DMS53 (cell line): Measurements from ENCODE around the gene ZNRF3.
A peak's percentile ranks its signal among the peaks of the same experiment; 100 is the strongest.

Experiments used
- DNase-seq: peaks from one replicate; lab custom pipeline; 2025; lab: John Stamatoyannopoulos, UW

Gene ZNRF3

DNA sequence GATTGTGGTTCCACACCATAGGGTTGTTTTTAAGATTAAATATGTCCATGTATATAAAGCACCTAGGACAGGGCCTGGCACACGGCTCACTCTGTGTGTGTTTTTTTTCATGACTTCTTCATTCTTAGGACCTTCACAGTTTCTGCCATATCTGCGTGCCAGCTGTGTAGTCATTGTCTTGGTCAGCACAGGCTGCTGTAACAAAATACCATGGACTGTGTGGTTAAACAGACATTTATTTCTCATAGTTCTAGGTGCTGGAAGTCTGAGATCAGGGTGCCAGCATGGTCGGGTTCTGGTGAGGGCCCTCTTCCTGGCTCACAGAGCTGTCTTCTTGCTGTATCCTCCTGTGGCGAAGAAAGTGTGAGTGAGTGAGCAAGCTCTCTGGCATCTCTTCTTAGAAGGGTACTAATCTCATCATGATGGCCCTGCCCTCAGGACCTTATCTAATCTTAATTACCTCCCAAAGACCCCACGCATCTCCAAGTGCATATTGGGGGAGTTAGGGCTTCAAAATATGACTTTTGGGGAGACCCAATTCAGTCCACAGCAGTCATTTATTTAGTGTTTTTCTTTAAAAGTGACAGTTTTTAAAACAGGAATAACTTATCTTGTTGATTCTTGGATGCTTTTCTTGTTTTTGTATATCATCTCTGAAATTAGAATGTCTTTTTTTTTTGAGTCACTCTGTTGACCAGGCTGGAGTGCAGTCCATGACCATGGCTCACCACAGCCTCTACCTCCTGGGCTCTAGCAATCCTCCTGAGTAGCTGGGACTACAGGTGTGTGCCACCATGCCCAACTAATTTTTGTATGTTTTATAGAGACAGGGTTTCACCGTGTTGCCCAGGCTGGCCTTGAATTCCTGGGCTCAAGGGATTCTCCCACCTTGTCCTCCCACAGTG, 70.9 kb downstream of the ZNRF3 start:
- DNase-seq, result no peak

DNA sequence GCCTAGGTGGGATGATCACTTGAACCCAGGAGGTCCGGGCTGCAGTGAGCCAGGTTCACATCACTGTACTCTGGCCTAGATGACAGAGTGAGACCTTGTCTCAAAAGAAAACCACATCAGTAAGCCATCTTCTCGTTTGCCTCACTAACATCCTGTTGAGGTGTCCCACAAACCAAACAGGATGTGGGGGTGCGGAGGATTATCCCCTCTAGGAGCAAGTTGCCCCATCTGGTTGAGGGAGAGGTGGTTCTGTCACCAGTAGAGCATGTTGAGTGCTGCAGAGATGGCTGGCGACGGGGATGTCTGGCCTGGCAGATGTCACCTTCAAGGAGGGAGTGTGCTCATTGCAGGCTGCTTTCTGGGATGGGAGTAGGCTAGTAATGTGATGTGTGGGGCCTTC, 72.4 kb downstream of the ZNRF3 start:
- no peak for DNase-seq

DNA sequence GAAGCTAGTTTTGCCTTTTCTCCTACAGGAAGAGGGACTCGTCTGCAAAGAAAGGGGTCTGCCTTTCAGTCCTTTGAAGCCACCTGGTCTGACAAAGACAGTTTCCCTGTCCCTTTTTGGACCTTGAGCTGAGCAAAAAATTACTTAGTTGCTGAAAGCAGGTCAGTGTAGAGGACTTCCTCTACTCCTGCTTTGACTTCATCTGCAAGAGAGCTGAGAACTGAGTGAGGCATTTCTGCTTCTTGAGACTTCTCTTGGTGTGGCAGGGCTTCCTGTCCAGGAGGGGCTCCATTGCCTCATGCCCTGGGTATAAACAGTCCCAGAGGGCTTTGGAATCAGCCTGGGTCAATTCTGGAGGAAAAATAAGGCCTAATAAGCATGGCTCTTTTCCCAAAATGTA, 73.1 kb downstream of the ZNRF3 start:
- no peak for DNase-seq

DNA sequence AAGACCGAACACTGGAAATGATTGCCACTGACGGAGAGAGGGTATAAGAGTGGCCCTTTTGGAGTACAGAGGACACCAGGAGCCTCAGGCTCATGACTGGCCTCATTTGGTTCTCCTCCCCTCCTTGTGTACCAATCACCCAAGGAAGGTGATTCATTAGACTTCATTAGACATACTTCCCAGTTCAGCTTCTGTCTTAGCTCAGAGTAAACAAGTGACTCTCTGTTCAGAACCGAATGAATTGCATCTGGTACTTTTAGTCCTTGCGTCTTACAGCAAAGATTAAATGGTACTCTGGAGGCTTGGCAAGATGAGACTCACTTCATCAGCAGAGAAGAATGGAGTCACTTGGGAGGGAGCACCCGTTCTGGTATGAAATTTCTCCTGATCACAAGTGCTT, 75.2 kb downstream of the ZNRF3 start:
- no peak for DNase-seq

DNA sequence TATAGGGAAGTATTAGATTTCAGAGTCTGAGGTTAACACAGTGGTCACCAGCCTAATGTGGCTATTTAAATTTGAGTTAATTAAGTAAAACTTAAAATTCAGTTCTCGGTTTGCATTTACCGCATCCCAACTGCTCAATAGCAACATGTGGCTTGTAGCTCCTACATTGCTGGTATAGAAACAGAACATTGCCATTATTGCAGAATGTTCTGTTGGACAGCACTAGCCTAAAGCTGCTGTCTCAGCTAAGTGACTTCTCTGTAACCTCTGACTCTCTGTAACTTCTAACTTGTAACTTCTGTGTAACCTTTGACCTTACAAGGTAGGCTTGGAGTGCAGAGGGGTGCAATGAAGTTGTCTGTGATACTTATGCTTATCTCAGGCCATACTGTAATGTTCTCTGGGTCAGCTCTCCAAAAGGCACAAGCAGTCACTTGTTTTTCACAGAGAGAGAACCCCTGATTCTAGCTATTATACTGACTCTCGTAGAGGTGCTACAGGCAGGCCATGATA, 78.7 kb downstream of the ZNRF3 start:
- DNase-seq, result no peak

DNA sequence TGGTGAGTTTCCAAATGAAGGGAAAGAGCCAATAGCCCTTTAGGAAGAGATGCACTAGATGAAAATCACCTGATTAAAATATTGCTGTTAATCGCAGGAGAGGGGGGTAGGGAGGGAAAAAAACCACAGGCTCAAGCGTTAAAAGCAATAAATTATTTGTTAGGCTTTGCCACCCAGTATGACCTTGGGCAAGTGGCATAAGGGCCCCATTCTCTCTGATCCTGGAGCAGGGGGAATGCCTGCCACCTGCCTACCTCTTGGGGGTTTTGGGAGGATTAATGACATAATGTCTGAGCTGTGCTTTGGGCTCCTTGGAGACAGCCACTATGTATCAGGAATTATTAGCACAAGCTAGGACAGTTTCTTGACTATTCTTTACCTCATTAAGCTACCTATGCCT, 80.0 kb downstream of the ZNRF3 start:
- no peak for DNase-seq

DNA sequence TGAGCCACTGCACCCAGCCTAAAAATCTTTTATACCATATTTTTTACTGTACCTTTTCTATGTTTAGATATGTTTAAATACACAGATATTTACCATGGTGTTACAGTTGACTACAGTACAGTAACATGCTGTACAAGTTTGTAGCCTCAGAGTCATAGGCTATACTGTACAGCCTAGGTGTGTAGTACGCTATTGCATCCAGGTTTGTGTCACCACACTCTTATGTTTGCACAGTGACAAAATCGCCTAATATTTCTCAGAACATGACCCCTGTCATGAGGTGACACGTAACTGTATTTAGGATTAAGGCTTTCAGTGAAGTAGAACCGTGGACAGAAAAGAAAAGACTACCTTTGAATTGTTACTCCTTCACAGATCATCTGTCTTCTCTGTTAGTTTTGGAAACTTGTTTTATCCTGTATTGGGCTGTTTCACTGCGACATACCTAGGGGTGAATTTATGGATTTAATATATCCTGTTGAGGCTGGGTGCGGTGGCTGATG, 83.8 kb downstream of the ZNRF3 start:
- DNase-seq, result no peak

DNA sequence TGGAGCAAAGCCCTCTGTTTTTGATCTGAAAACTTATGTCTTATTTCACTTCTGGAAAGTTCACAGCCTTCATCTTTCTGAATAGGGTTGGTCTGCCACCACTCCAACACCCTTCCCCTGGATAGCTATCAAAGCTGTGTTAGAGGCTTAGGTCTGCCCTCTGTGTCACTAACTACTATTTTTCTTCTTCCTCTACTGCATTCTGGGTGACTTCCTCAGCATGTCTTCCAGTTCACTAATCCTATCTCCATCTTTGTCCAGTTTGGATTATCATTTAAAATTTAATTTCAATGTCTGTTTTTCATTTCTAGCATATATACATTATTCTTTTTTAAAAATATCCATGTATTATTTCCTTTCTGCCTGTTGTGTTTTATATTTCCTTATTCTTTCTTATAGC, 84.6 kb downstream of the ZNRF3 start:
- DNase-seq, result no peak

DNA sequence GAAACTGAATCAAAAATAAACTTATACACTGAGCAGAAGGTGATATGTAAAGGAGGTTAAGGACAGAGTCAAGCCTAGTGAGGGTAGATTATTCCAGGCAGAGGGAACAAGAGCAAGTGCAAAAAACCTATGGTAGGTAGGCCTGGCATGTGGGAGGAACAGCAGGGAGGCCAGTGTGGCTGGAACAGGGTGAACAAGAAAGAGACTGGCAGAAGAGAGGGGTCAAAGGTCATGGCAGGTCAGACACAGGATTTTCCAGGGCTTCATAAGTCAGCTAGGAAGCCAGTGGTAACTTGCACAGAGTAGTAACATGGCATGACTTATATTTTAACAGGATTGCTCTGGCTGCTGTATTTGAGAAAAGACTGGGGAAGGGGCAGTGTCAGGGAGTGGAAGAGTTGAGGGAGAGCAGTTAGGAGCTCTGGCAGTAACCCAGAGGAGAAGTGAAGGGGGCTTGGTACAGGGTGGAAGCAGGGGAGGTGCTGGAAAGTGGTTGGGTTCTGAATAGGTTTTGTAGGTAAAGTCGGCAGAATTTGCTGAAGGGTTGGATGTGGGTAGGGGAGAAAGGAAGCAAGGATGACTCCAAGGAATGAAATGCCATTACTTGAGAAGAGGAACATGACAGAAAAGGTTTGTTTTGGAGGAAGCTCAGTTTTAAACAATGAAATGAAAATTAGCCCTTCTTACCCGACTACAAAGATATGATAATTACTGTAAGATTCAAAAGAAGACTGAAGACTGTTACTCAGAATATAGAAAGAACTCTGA, 86.2 kb downstream of the ZNRF3 start:
- no peak for DNase-seq

DNA sequence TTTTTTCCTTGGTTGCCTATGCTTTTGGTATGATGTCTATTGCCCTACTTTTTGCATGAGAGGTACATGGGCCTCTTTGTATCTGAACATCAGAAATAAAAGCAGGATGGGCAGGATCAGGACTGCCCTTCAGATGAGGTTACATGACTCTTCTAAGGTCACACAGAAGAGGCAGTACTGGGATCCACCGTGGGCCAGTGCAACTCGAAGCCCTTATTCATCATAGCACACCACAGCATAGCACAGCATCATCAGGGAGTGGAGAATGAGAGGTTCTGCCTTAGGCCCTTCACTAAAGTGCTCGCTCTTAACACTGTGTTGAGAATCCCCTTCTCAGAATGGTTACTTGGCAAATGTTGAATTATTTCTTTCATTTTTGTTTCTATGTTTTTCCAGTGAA, 90.0 kb downstream of the ZNRF3 start:
- no peak for DNase-seq

DNA sequence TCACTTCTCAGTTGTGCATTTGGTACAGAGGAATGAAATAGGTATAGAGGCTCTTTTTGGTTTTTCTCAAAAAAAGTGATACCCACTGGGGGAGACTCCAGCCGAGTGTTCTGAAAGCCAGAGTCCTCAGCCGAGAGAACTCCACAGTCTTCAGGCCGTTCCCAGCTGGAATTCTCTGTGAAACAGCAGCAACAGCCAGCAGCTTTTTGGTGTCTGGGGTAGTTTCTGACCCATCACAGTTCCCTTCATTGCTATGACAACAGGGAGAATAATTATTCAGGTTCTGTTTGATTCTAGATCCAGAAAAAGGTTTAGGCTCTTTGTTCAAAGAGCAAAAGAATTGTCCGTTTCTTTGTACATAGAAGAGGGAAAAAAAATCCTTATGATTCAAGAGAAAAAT, 93.7 kb downstream of the ZNRF3 start:
- DNase-seq, result peak; percentile 13

DNA sequence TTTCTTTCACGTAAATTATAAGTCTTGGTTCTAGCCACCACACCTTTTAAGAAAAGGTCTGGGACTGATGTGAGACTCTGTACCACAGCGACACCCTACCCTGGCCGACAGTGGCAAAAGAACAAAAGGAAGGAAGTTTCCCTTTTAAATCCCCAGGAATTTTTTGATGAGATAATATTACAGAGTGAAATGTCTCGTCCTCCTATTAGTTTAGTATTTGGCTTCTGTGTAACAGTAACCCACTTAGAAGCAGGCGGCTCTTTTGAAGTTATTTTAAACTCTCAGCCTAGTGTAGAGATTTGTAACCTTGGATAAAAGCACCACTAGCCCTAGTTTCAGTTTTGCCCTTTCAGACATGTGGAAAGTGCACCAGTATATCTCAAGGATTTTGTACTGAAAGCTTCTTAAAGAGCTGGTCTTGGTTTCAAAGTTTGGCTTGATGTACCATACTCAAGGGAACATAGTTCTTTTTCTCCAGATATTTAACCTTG, 94.2 kb downstream of the ZNRF3 start:
- peak; percentile 31 for DNase-seq

DNA sequence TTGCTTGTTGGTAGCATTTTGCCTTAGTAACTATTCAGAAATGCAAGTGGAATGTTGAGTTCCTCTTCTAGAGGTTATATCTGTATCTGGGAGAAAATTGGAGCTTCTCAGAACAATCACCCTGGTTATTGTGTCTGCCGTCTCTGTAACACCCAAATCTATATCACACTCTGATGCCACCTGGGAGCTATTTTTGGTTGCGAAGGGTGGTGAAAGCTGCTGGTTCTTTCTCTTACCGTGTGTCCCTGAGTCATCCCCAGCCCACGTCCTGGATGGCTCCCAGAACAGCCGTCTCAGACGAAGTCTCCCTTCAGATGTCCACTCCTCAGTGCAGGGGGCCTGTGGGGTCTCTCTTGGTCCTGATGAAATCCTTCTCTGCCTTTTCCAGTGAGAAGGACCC, 94.8 kb downstream of the ZNRF3 start:
- DNase-seq, result peak; percentile 21

DNA sequence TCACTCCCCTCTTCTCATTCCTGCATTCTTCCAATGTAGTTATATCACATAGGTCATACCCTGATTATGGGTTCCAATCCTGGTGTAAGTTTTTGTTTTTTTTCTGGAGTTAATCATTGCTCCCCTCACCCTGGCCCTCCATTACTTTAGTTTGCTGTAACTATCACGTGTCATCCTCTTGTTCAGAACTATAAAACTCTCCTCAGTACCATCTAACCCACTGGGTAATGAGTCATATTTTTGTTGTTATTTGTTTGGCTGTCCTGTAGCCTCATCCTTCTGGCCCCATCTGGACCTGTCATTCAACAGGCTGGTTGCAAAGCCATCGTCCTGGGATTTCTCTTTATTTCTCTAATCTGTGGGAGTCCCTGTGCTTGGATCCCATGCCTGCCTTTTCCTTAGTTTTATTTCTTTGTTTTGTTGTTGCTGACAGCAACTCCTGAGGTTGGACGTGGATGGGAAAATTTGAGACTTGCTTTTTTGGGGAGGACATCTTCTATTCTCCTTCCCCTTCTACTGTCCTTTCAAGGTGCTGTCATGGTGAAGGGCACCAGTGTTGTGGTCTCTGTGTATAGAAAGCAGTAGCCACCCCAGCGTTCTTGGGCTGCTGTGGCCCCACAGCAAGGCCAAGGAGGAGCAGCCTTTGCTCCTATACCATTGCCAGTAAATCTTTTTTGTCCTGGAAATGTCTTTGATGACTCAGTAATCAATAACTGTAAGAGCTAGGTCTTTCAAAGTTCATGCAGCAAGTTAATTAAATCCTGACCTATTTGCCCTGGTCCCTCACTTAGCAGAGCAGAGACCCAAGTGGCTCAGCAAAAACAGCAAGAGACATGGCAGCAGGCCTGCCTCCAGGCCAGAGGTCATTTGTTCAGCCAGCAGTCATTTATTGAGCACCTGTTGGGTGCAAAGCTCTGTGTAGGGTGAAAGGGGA, 95.8 kb downstream of the ZNRF3 start:
- DNase-seq, result peak; percentile 15

DNA sequence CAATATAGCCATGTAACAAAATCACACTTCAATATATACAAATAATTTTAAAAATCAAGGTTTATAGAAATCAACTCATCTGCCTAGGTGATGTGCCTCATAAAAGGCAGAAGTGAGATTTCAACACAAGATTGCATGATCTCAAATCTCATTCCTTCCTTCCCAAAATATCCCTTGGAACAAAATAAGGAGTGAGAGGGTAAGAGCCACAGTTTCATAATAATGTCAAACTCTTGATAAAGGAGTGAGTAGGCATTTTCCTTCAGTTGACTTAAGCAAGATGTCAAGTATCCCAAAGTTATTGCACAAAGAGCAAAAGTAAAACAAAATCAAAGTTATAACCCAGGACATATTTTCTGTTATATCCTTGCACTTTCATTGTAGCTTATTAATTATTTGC, 97.0 kb downstream of the ZNRF3 start:
- no peak for DNase-seq

DNA sequence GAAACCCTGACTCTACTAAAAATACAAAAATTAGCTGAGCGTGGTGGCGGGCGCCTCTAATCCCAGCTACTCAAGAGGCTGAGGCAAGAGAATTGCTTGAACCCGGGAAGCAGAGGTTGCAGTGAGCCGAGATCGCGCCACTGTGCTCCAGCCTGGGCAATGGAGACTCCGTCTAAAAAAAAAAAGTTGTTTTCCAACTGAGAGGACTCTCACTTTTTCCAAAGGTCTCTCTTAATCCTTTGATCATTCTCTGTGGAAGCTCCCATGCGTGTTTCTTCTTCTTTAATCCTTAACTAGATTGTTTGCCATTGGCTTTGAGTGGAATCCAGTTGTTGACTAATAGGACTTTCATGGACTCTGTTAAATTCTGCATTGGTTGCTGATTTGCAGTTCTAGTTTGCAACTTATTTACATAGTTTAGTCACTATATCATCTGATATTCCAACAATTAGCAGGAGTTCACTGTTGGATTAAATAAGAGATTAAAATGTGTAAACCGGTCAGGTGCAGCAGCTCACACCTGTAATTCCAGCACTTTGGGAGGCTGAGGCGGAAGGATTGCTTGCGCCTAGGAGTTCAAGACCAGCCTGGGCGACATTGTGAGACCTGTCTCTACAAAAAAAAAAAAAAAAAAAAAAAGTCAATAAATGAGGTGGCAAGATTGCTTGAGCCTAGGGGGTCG, 98.6 kb downstream of the ZNRF3 start:
- peak; percentile 33 for DNase-seq

DNA sequence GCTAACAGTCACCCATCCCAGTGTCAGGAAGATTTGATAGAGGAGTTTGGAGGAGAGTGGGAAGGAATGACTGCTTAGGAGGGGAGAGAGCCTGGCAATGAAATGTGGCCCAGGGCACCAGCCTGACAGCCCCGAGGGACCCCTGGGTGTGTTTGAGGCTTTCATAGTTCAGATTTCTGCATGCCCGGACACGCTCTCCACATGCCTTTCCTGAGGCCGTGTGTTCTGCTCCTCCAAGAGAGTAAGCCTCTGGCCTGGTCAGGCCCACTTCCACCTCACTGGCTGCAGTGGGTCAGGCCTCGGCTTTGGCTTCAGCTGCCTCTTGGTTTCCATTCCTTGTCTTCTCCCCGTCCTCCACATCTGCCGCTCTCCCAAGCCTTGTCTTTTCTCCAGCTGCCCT, 99.8 kb downstream of the ZNRF3 start:
- DNase-seq, result no peak

DNA sequence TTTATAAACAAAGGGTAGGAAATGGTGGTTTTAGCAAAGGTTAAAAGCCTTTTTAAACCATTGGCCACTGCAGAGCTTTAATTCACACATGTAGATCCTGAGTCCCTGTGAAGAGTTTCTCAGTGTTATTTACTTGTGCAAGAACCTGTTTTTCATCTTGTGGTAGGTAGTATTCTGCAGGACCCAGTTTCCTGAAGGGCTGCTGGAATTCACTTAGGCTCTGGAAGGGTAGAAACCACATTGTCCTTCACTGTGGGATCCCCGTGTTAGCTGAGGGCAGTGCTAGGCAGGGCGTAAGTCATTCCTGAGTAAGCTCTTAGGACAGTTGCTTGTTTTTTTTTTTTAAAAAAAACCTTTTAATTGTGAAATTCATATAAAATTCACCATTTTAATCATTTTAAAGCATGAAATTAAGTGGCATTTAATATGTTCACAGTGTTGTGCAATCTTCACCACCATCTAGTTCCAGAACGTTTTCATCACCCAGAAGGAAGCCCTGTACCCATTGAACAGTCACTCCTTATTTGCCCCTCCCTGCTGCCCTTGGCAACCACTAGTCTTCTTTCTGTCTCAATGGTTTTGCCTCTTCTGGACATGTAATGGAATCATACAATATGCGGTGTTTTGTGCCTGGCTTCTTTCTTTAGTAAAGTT, 100.5 kb downstream of the ZNRF3 start:
- no peak for DNase-seq

DNA sequence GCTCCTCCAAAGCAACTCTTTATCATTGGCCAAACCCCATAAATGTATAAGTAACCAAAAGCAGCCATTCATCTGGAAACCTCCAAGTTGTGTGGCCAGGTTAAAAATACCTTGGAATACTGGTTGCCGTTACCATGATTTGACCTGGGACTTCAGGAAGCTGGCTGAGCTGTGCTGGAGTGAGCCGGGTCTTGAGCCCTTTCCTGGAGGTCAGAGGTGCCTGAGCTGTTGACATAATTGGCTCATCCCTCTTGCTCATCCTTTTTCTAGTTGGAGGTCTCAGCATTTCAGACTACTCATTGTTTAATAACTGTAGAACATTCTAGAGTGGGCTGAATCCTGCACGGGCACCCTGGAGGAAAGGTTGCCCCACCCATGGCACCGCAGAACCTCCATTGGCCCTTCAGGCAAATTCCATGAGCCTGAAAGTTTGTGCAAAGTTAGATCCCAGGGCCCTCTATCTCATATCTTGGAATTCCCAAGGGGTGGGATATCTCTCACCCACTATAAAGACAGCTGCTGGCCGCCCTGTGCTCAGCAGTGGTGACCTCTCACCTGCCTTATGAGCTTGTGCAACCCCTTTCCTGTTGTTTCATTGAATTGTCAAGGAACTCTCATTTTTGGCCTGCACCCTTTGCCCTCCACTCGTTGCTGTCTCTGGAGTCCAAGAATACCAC, 101.2 kb downstream of the ZNRF3 start:
- no peak for DNase-seq
